PC-9 (cell line): ENCODE data around the gene SEC14L6. TPM values are rescaled to one million over a fixed set of nuclear protein-coding genes. Genes with fewer than 3 reads are reported as not detected.

Source experiments
- BruUV-seq: library from RNA; stranded (reverse); fragments of 400-500 nt; replicated peaks from 2 replicates; lab custom pipeline; 2021; lab: Mats Ljungman, UMichigan
- CTCF ChIA-PET: fragments of 300-600 bp; sonication (Branson Sonifier 250); formaldehyde crosslinking; loops from one replicate; lab custom pipeline; 2022; ENCODE audit warnings: antibody characterized with exemption; lab: Charles Lee
- POLR2A ChIA-PET: fragments of 300-600 bp; sonication (Branson Sonifier 250); formaldehyde crosslinking; loops from one replicate; lab custom pipeline; 2022; ENCODE audit warnings: antibody characterized with exemption; ENCODE audit not compliant: unreplicated experiment; lab: Charles Lee
- DNase-seq, 2 experiments: peaks; one replicate each; pipeline versions ENCODE4 v3.0.0 to v3.0.0-alpha.2; 2015 to 2022; ENCODE audit warnings: mixed read lengths in 1 of 2
- H2AFZ ChIP-seq: fragments of 200-600 bp; sonication (generic); 2 replicates; pipeline ENCODE4 v1.8.1; 2017; ENCODE audit warnings: antibody characterized with exemption
- H3F3A ChIP-seq: fragments of 200-600 bp; sonication (generic); 2 replicates; pipeline ENCODE4 v1.8.1; 2017; ENCODE audit warnings: antibody characterized with exemption, mild to moderate bottlenecking, low read depth; ENCODE audit not compliant: insufficient read depth
- H3K27ac ChIP-seq: fragments of 200-600 bp; sonication (generic); 2 replicates; pipeline ENCODE4 v1.6.1; 2016; ENCODE audit warnings: mixed run types
- H3K27me3 ChIP-seq: fragments of 200-600 bp; sonication (generic); 2 replicates; pipeline ENCODE4 v1.6.1; 2016; ENCODE audit warnings: low read depth, mixed run types; ENCODE audit not compliant: insufficient read depth
- H3K36me3 ChIP-seq: fragments of 200-600 bp; sonication (generic); 2 replicates; pipeline ENCODE4 v1.6.1; 2016; ENCODE audit warnings: low read depth, mixed run types
- H3K4me1 ChIP-seq: fragments of 200-600 bp; sonication (generic); replicated peaks from 2 replicates; pipeline ENCODE4 v1.6.1; 2016; ENCODE audit warnings: mixed run types; ENCODE audit not compliant: insufficient read depth
- H3K4me2 ChIP-seq: fragments of 200-600 bp; sonication (generic); 2 replicates; pipeline ENCODE4 v1.6.1; 2017; ENCODE audit warnings: mixed run types
- H3K4me3 ChIP-seq: fragments of 200-600 bp; sonication (generic); 2 replicates; pipeline ENCODE4 v1.6.1; 2016; ENCODE audit warnings: mixed run types
- H3K79me2 ChIP-seq: fragments of 200-600 bp; sonication (generic); 2 replicates; pipeline ENCODE4 v1.6.1; 2017; ENCODE audit warnings: low read depth, mixed run types
- H3K9me2 ChIP-seq: fragments of 200-600 bp; sonication (generic); 2 replicates; pipeline ENCODE4 v1.8.1; 2017; ENCODE audit warnings: mild to moderate bottlenecking; ENCODE audit not compliant: insufficient read depth
- H3K9me3 ChIP-seq: fragments of 200-600 bp; sonication (generic); 2 replicates; pipeline ENCODE4 v1.8.1; 2016; ENCODE audit warnings: low read depth; ENCODE audit not compliant: insufficient read depth
- H4K20me1 ChIP-seq: fragments of 200-600 bp; sonication (generic); 2 replicates; pipeline ENCODE4 v1.8.1; 2017; ENCODE audit not compliant: insufficient read depth
- CTCF ChIP-seq: fragments of 200-600 bp; sonication (generic); conservative IDR thresholded peaks from 2 replicates; pipeline ENCODE4 v1.6.1; 2017; ENCODE audit warnings: mixed run types, antibody characterized with exemption, mild to moderate bottlenecking, moderate library complexity
- EZH2 ChIP-seq: fragments of 200-600 bp; sonication (generic); IDR thresholded peaks from 2 replicates; pipeline ENCODE4 v1.8.0; 2017; ENCODE audit warnings: antibody characterized with exemption, low read depth
- intact Hi-C: fragments of 100-400 bp; cut with micrococcal nuclease; formaldehyde crosslinking; loops from one replicate; pipeline ENCODE4 v1.10.0; 2022; ENCODE audit not compliant: unreplicated experiment
- total RNA-seq: library from RNA; stranded (reverse); gene quantifications from 2 replicates; pipeline ENCODE4 v1.2.3, GENCODE V29; 2021

SEC14L6 gene
- total RNA-seq, 1 experiment from 2014 or later, result 0.31 TPM

- BruUV-seq, result no TSS peak
- no peaks in the 10 kb centered on the region for H3K9me3 ChIP-seq
- no peaks in the 10 kb centered on the region for H3K79me2 ChIP-seq
- peaks cover 17% of the 10 kb centered on the region; the same call in 1 of the 2 replicates for H3F3A ChIP-seq
- H3K4me2 ChIP-seq, result no peak overlapping the region
- ChIA-PET CTCF (no interaction called here), POLR2A (no interaction called here)
- no peak overlapping the region for H3K27ac ChIP-seq
- DNase-seq, result no peak
- H2AFZ ChIP-seq, result no peak overlapping the region
- H3K36me3 ChIP-seq, result no peaks in the 10 kb centered on the region
- H3K4me3 ChIP-seq, result no peak overlapping the region
- H3K4me1 ChIP-seq, result peaks cover 20% of the 10 kb centered on the region
- intact Hi-C loops, result no loop called here
- H3K27me3 ChIP-seq, result no peaks in the 10 kb centered on the region
- H4K20me1 ChIP-seq, result no peaks in the 10 kb centered on the region
- H3K9me2 ChIP-seq, result no peaks in the 10 kb centered on the region
- no peak for TF ChIP-seq CTCF
- TF ChIP-seq EZH2, result no peak
Observed at GRCh38 chr22:30565341-30565740, 18.8 kb upstream of the SEC14L6 start.

DNA sequence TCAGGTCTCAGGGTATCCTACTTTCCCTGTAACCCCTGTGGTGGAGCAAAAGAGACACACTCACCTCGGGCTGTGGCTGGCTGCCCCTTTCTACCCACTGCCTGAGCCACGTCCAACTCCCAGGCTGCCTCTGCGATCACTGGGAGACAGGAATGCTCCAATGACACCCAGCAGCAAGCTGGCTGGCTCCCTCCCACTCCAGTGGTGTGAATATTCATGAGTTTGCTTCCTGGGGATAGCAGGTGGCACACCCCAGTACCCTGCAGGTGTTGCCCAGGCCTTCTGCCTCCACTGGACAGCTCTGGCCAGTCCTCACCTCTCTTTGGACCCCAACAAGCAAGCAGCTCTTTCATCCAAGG, 18.2 kb upstream of the SEC14L6 start:
- Histone ChIP-seq H3K36me3 (no peaks in the 10 kb centered on the region), H3K79me2 (no peaks in the 10 kb centered on the region), H3K9me3 (no peaks in the 10 kb centered on the region), H4K20me1 (no peaks in the 10 kb centered on the region), H3K27me3 (no peaks in the 10 kb centered on the region), H3K4me2 (no peak overlapping the region), H3K4me1 (peaks cover 20% of the 10 kb centered on the region), H3F3A (peaks cover 17% of the 10 kb centered on the region; the same call in 1 of the 2 replicates), H3K9me2 (no peaks in the 10 kb centered on the region), H3K27ac (no peak overlapping the region), H2AFZ (no peak overlapping the region), H3K4me3 (no peak overlapping the region)
- no TSS peak for BruUV-seq
- ChIA-PET POLR2A (no interaction called here), CTCF (no interaction called here)
- DNase-seq, result no peak
- intact Hi-C loops, result no loop called here
- TF ChIP-seq CTCF (no peak), EZH2 (no peak)

- Histone ChIP-seq H3K4me3 (no peak overlapping the region), H2AFZ (no peak overlapping the region), H3F3A (peaks cover 17% of the 10 kb centered on the region; the same call in 1 of the 2 replicates), H3K27ac (no peak overlapping the region), H3K9me3 (no peaks in the 10 kb centered on the region), H3K4me2 (no peak overlapping the region), H4K20me1 (no peaks in the 10 kb centered on the region), H3K9me2 (no peaks in the 10 kb centered on the region), H3K36me3 (no peaks in the 10 kb centered on the region), H3K4me1 (peaks cover 20% of the 10 kb centered on the region), H3K79me2 (no peaks in the 10 kb centered on the region), H3K27me3 (no peaks in the 10 kb centered on the region)
- intact Hi-C loops, result no loop called here
- no peak for DNase-seq
- POLR2A ChIA-PET, result interaction anchor here (0.6 kb wide), 1 partner anchor 22 kb away, joined by 4 read pairs; no protein-coding TSS in a partner anchor
- no peak for TF ChIP-seq EZH2
- no peak for TF ChIP-seq CTCF
- CTCF ChIA-PET, result no interaction called here
- no TSS peak for BruUV-seq
Observed at GRCh38 chr22:30564045-30564760, 17.7 kb upstream of the SEC14L6 start.
